OCI-LY3 (cell line): ENCODE results near the gene MIPOL1.

Experiments used
- CTCF ChIP-seq: fragments of 200-600, 300-600 bp; sonication (generic); IDR thresholded peaks from 2 replicates; pipeline ENCODE4 v1.5.1; 2014; ENCODE audit warnings: antibody characterized with exemption, low read length, low read depth
- EZH2phosphoT487 ChIP-seq: fragments of 200-600 bp; shearing (Covaris generic); IDR thresholded peaks from 2 replicates; pipeline ENCODE4 v1.6.1; 2018; ENCODE audit warnings: antibody characterized with exemption, mixed run types, low read depth

GRCh38 chr14:37202812-37203211 is 5.1 kb downstream of the MIPOL1 start:
- TF ChIP-seq CTCF = no peak
- TF ChIP-seq EZH2phosphoT487 = no peak
